ENCODE data around the gene TP53AIP1. TPM values are rescaled to one million over a fixed set of nuclear protein-coding genes. Genes with fewer than 3 reads are reported as not detected.

Gene TP53AIP1
- total RNA-seq, 8 experiments from 2014 or later: 0.24 to 1.3 (median 0.57) TPM

DNA sequence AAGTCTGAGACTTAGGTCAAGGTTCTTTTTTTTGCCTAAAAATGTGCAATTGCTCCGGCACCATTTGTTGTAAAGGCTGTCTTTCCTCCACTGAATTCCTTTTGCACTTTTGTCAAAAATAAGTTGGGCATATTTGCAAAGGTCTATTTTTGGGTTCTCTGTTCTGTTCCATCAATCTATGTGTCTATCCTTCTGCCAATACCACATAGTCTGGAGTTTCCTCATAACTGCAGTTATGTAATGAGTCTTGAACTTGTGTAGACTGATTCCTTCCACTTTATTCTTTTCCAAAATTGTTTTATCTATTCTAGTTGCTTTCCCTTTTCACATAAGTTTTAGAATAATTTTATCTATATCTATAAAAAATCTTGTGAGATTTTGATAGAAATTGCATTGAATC lies 44.8 kb downstream of the TP53AIP1 start:
- 82 to 100% (median 100%) methylated on average over 1 of the region's 1 CpG for WGBS, 10 experiments
- in situ Hi-C loops (cut with MboI; ENCODE audit: low pct_unique_long_range_greater_than_20kb in 2 of 9, low sequenced_read_pairs in 9 of 9, unreplicated experiment in 9 of 9): loop anchor here in 2 of 9 experiments (25.0 kb wide), 3 partner anchors 189 to 864 kb away; no protein-coding TSS in a partner anchor
- no peak overlapping the region for H3K27ac ChIP-seq
- H3K4me1 ChIP-seq (replicated peaks in 1 of 2): peaks cover 14 to 26% of the 10 kb centered on the region in 2 donors
- no peak overlapping the region for H3K4me3 ChIP-seq
- ATAC-seq (replicated peaks in 6 of 8): no peak

- WGBS, 10 experiments: 0 to 60% (median 17%) methylated on average over 1 of the region's 2 CpGs; no CpG with 5 or more reads in 7 of the 10 experiments
- no peak overlapping the region for H3K4me3 ChIP-seq
- H3K27ac ChIP-seq: no peak overlapping the region
- peak in 6 of 8 experiments; percentile 22 to 98 (median 46) for ATAC-seq (replicated peaks in 6 of 8)
- peaks cover 5 to 26% of the 10 kb centered on the region in 2 donors for H3K4me1 ChIP-seq (replicated peaks in 1 of 2)
- in situ Hi-C loops (cut with MboI; ENCODE audit: low pct_unique_long_range_greater_than_20kb in 2 of 9, low sequenced_read_pairs in 9 of 9, unreplicated experiment in 9 of 9): loop anchor here in 2 of 9 experiments (25.0 kb wide), 3 partner anchors 191 to 866 kb away; no protein-coding TSS in a partner anchor
These were observed 46.3 kb downstream of the TP53AIP1 start for GRCh38 chr11:128896356-128896755.

- Histone ChIP-seq H3K27ac (no peak overlapping the region), H3K4me3 (no peak overlapping the region), H3K4me1 (replicated peaks in 1 of 2) (peaks cover 4 to 24% of the 10 kb centered on the region in 2 donors)
- no peak for ATAC-seq (replicated peaks in 6 of 8)
- whole genome bisulfite sequencing, 10 experiments: no CpG with 5 or more reads among the region's 9 CpGs
- in situ Hi-C loops (cut with MboI; ENCODE audit: low pct_unique_long_range_greater_than_20kb in 2 of 9, low sequenced_read_pairs in 9 of 9, unreplicated experiment in 9 of 9): loop anchor here in 2 of 9 experiments (25.0 kb wide), 3 partner anchors 192 to 867 kb away; no protein-coding TSS in a partner anchor
These were observed 47.1 kb downstream of the TP53AIP1 start for GRCh38 chr11:128895526-128895925.

DNA sequence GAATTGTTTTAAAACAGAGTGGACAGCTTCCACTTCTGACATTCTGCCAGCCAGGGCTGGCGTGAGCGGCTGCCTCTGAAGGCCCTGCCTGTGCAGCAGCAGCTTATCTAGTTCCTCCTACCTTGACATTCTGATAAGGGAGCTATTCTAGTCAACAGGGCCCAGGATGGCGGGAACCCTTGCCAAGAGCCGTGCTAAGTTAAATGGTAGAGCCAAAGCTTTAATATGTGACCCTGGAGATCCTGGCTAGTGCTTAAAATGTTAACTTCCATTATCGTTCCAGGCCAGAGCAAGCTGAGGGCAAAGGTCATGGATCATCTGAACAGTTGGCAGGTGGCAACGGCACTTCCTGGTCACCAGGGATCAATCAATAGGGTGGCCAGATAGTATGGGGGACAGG lies 48.0 kb downstream of the TP53AIP1 start:
- no peak overlapping the region for H3K4me3 ChIP-seq
- no peak overlapping the region for H3K27ac ChIP-seq
- 67 to 94% (median 80%) methylated on average over 1 to 5 of the region's 6 CpGs; no CpG with 5 or more reads in 5 of the 10 experiments for WGBS, 10 experiments
- H3K4me1 ChIP-seq (replicated peaks in 1 of 2): peaks cover 9 to 30% of the 10 kb centered on the region in 2 donors
- no peak for ATAC-seq (replicated peaks in 6 of 8)
- in situ Hi-C loops (cut with MboI; ENCODE audit: low pct_unique_long_range_greater_than_20kb in 2 of 9, low sequenced_read_pairs in 9 of 9, unreplicated experiment in 9 of 9): loop anchor here in 2 of 9 experiments (5.0 to 25.0 kb wide), 4 partner anchors 58 to 868 kb away; no protein-coding TSS in a partner anchor

- 78 to 100% (median 96%) methylated on average over 1 to 3 of the region's 3 CpGs; no CpG with 5 or more reads in 3 of the 10 experiments for WGBS, 10 experiments
- in situ Hi-C loops (cut with MboI; ENCODE audit: low pct_unique_long_range_greater_than_20kb in 2 of 9, low sequenced_read_pairs in 9 of 9, unreplicated experiment in 9 of 9): loop anchor here in 2 of 9 experiments (5.0 to 25.0 kb wide), 4 partner anchors 58 to 868 kb away; no protein-coding TSS in a partner anchor
- no peak overlapping the region for H3K27ac ChIP-seq
- no peak for ATAC-seq (replicated peaks in 6 of 8)
- no peak overlapping the region for H3K4me3 ChIP-seq
- H3K4me1 ChIP-seq (replicated peaks in 1 of 2): peaks cover 12 to 31% of the 10 kb centered on the region in 2 donors
These were observed 48.4 kb downstream of the TP53AIP1 start for GRCh38 chr11:128894286-128894681.

- 60 to 100% (median 80%) methylated on average over 1 to 7 of the region's 9 CpGs for WGBS, 10 experiments
- in situ Hi-C loops (cut with MboI; ENCODE audit: low pct_unique_long_range_greater_than_20kb in 2 of 9, low sequenced_read_pairs in 9 of 9, unreplicated experiment in 9 of 9): loop anchor here in 2 of 9 experiments (5.0 to 25.0 kb wide), 4 partner anchors 59 to 869 kb away; no protein-coding TSS in a partner anchor
- Histone ChIP-seq H3K4me3 (no peak overlapping the region), H3K27ac (no peak overlapping the region), H3K4me1 (replicated peaks in 1 of 2) (peaks cover 12 to 31% of the 10 kb centered on the region in 2 donors)
- ATAC-seq (replicated peaks in 6 of 8): no peak
These were observed 48.9 kb downstream of the TP53AIP1 start for GRCh38 chr11:128893578-128894285.

- ATAC-seq (replicated peaks in 6 of 8): no peak
- in situ Hi-C loops (cut with MboI; ENCODE audit: low pct_unique_long_range_greater_than_20kb in 2 of 9, low sequenced_read_pairs in 9 of 9, unreplicated experiment in 9 of 9): loop anchor here in 2 of 9 experiments (5.0 to 25.0 kb wide), 4 partner anchors 59 to 869 kb away; no protein-coding TSS in a partner anchor
- no peak overlapping the region for H3K27ac ChIP-seq
- H3K4me3 ChIP-seq: no peak overlapping the region
- peaks cover 12 to 31% of the 10 kb centered on the region in 2 donors for H3K4me1 ChIP-seq (replicated peaks in 1 of 2)
- WGBS, 10 experiments: 29 to 100% (median 79%) methylated on average over 1 to 4 of the region's 4 CpGs; no CpG with 5 or more reads in 1 of the 10 experiments
These were observed 49.7 kb downstream of the TP53AIP1 start for GRCh38 chr11:128892866-128893565.

DNA sequence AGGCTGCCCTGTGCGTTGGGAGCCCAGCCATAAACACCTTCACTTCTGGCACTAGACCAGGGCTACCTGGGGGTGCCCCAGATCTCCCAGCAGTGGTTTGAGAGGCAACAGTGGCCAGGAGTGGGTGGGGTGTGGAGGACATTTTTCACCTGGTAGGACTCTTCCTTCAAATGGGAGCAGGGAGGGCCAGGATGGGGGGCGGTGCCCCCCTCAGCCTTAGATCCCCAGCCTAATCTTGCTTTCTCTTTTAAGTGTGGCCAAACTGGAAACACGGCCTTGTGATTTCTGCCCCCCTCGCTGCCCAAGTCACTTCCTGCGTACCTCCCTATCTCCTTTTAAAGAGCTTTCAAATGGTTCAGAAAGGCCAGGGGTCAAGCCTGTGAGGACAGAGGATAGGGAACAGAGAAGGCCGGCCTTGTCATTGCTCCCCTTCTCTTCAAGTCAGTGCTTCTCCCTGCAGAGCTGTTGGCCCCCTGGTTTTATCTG lies 50.7 kb downstream of the TP53AIP1 start:
- peak overlapping the region in 1 of 5 donors; percentile 47 for H3K4me3 ChIP-seq
- H3K27ac ChIP-seq: no peak overlapping the region
- WGBS, 10 experiments: 60 to 100% (median 80%) methylated on average over 1 of the region's 6 CpGs; no CpG with 5 or more reads in 5 of the 10 experiments
- peaks cover 17 to 40% of the 10 kb centered on the region in 2 donors for H3K4me1 ChIP-seq (replicated peaks in 1 of 2)
- no peak for ATAC-seq (replicated peaks in 6 of 8)
- in situ Hi-C loops (cut with MboI; ENCODE audit: low pct_unique_long_range_greater_than_20kb in 2 of 9, low sequenced_read_pairs in 9 of 9, unreplicated experiment in 9 of 9): loop anchor here in 2 of 9 experiments (5.0 to 25.0 kb wide), 4 partner anchors 60 to 870 kb away; no protein-coding TSS in a partner anchor

DNA sequence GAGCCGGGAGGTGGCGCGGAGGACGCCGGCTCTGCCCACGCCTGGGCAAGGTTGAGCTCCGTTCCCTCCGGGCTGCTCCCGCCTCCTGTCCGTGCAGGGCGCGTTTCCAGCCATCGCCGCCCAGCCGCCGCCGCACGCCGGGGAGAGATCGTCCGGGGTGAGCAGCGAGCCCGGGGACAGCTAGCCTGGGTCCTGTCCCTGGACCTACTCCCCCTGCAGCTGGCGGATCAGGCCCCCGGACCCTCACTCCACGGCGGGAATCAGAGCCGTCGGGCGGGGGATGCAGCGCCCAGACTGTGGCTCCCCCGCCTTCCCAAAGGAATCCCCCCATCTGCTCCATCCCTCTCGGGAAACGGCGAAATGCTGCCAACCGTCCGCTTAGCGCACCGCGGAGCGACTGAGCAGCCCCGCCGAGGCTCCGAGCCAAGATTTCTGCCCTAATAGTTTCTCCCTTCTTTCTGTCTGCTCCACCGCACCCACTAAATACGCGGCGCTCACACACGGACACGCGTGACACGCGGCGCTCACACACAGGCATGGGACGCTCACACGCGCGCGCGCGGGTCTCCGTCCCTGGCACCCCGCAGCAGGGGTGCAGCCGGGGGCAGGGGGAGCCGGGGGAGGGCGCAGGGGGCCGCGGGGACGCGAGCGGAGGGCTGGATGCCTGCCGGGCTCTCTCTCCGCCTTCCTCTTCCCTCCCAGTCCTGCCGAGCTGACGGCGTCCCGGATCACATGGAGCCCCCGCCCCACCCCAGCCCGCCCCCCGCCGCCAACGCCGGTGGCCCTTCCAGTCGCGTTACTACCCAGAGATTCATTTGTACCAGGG lies 51.9 kb downstream of the TP53AIP1 start, which contains the start of gene KCNJ5:
Gene KCNJ5, plus strand, starts transcription at position 814 of the 826 bp plus-strand sequence. CDS start 19,918 bp downstream, outside the sequence.
- peaks cover 22 to 41% of the 10 kb centered on the region in 2 donors for H3K4me1 ChIP-seq (replicated peaks in 1 of 2)
- H3K27ac ChIP-seq: peak within 1 kb of the TSS; percentile 6 to 62
- in situ Hi-C loops (cut with MboI; ENCODE audit: low pct_unique_long_range_greater_than_20kb in 2 of 9, low sequenced_read_pairs in 9 of 9, unreplicated experiment in 9 of 9): loop anchor here in 2 of 9 experiments (5.0 to 25.0 kb wide), 4 partner anchors 62 to 872 kb away; no protein-coding TSS in a partner anchor
- WGBS, 10 experiments: 0 to 10% (median 1%) methylated on average over 5 to 22 of the region's 85 CpGs; no CpG with 5 or more reads in 7 of the 10 experiments
- peak; percentile 73 to 83 (median 78) for ATAC-seq (replicated peaks in 6 of 8)
- H3K4me3 ChIP-seq: peak within 1 kb of the TSS; percentile 32 to 49 (median 47)

- peak overlapping the region; percentile 32 to 49 (median 47) for H3K4me3 ChIP-seq
- ATAC-seq (replicated peaks in 6 of 8): no peak
- peaks cover 22 to 41% of the 10 kb centered on the region in 2 donors for H3K4me1 ChIP-seq (replicated peaks in 1 of 2)
- peak overlapping the region; percentile 6 to 62 for H3K27ac ChIP-seq
- 4 to 77% (median 20%) methylated on average over 1 to 5 of the region's 9 CpGs; no CpG with 5 or more reads in 5 of the 10 experiments for WGBS, 10 experiments
- in situ Hi-C loops (cut with MboI; ENCODE audit: low pct_unique_long_range_greater_than_20kb in 2 of 9, low sequenced_read_pairs in 9 of 9, unreplicated experiment in 9 of 9): loop anchor here in 2 of 9 experiments (5.0 to 25.0 kb wide), 4 partner anchors 62 to 872 kb away; no protein-coding TSS in a partner anchor
These were observed 52.5 kb downstream of the TP53AIP1 start for GRCh38 chr11:128890216-128890542.

DNA sequence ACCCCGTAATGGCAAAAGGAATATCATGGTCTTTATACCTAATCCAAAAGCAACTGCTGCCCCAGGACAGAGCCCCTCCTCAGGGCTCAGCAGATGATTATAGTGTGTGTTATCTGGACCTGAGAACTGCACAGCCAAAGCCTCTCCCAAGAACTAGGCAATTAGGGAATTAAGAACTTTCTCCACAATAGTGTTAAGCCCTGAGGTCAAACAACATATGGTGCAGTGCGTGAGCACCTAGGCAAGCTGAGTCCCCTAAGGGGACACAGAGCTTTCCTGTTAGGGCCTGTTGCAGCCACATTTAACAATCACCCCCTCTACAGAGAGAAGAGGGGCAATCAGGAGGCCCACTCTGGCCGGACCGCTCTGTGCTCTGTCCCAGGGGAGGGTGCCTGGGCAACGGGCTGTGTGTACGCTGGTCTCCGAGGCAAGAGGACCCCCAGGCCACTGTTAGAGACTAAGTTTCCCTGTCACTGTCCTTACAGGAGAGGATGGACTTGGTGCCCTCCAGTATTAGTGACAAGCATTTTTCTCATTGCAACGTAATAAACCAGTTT lies 52.9 kb downstream of the TP53AIP1 start:
- ATAC-seq (replicated peaks in 6 of 8): no peak
- 57 to 100% (median 69%) methylated on average over 1 to 5 of the region's 8 CpGs; no CpG with 5 or more reads in 2 of the 10 experiments for WGBS, 10 experiments
- H3K4me1 ChIP-seq (replicated peaks in 1 of 2): peaks cover 22 to 39% of the 10 kb centered on the region in 2 donors
- H3K4me3 ChIP-seq: peak overlapping the region in 2 of 5 donors; percentile 32 to 47
- in situ Hi-C loops (cut with MboI; ENCODE audit: low pct_unique_long_range_greater_than_20kb in 2 of 9, low sequenced_read_pairs in 9 of 9, unreplicated experiment in 9 of 9): loop anchor here in 7 of 9 experiments (5.0 to 25.0 kb wide), 5 partner anchors 63 to 873 kb away; no protein-coding TSS in a partner anchor
- no peak overlapping the region for H3K27ac ChIP-seq

Measured in motor neuron (in vitro differentiated cells).